ENCODE data around the gene RTN4RL1.
A peak's percentile ranks its signal among the peaks of the same experiment; 100 is the strongest.

RTN4RL1 gene

GRCh38 chr17:2035541-2036488 lies 10.7 kb upstream of the RTN4RL1 start:
- H3K9ac ChIP-seq (ENCODE audit: low read length) = no peak overlapping the region
- peaks cover 5% of the 10 kb centered on the region for H3K4me1 ChIP-seq (ENCODE audit: control insufficient read depth, insufficient read depth, low read length)
- H3K9me3 ChIP-seq (ENCODE audit: control insufficient read depth, low read length) = no peaks in the 10 kb centered on the region
- peaks cover 4% of the 10 kb centered on the region for H3K36me3 ChIP-seq (ENCODE audit: control insufficient read depth, insufficient read depth, low read length)
- no peaks in the 10 kb centered on the region for H3K27me3 ChIP-seq (ENCODE audit: control insufficient read depth, insufficient read depth, low read length)
- H3K4me3 ChIP-seq (ENCODE audit: low read length) = no peak overlapping the region

DNA sequence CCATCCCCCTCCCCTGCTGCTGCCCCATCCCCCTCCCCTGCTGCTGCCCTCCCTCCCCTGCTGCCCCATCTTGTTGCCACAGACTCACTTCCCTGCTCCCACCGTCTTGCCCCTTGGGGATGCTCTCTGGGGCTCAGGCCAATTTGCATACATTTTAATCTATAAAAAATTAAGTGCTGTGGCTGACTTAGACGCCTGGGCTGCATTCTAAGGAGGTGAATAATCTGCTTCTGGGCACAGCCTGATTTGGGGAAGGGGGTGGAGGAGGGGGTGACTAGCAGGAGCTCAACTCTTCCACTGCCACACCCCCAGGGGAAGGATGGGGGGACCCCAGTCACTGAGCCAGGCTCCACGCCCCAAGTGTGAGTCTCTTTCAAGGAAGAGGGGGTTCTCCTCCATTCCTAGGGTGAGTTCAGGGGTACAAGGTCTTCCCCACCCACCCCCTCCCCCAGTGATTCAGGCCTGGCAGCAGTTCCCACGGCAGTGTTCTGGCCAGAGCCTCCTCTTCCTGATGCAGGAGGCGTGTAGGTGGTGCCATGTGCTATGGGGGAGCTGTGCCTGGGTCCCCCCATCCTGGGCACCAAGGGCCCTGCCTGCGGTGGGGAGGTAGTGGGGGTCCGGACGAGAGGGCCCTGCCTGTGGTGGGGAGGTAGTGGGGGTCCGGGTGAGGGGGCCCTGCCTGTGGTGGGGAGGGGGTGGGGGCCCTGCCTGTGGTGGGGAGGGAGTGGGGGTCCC lies 9.8 kb upstream of the RTN4RL1 start:
- H3K4me3 ChIP-seq (ENCODE audit: low read length) = no peak overlapping the region
- peaks cover 7% of the 10 kb centered on the region for H3K4me1 ChIP-seq (ENCODE audit: control insufficient read depth, insufficient read depth, low read length)
- no peaks in the 10 kb centered on the region for H3K9me3 ChIP-seq (ENCODE audit: control insufficient read depth, low read length)
- no peak overlapping the region for H3K9ac ChIP-seq (ENCODE audit: low read length)
- peaks cover 4% of the 10 kb centered on the region for H3K36me3 ChIP-seq (ENCODE audit: control insufficient read depth, insufficient read depth, low read length)
- H3K27me3 ChIP-seq (ENCODE audit: control insufficient read depth, insufficient read depth, low read length) = no peaks in the 10 kb centered on the region

DNA sequence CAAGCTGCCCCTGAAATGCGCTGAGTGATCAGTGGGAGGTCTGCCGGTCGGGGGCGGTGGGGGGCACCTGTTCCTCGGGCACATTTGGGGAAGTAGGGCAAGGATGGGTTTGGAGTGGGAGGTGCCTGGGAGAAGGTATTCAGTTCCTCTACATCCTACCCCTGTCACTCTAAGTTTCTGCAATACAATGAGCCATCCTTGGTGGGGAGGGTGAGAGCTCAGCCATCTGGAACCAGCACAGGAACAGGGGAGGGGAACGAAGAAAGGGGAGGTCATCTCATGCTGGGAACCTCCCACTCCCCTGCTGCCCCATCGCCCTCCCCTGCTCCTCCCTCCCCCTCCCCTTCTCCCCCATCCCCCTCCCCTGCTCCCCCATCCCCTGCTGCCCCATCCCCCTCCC lies 9.0 kb upstream of the RTN4RL1 start:
- Histone ChIP-seq H3K9me3 (ENCODE audit: control insufficient read depth, low read length) (no peaks in the 10 kb centered on the region), H3K36me3 (ENCODE audit: control insufficient read depth, insufficient read depth, low read length) (peaks cover 4% of the 10 kb centered on the region), H3K9ac (ENCODE audit: low read length) (no peak overlapping the region)

GRCh38 chr17:2033153-2033552 lies 8.0 kb upstream of the RTN4RL1 start:
- Histone ChIP-seq H3K27me3 (ENCODE audit: control insufficient read depth, insufficient read depth, low read length) (peaks cover 10% of the 10 kb centered on the region), H3K4me3 (ENCODE audit: low read length) (no peak overlapping the region), H3K36me3 (ENCODE audit: control insufficient read depth, insufficient read depth, low read length) (peaks cover 4% of the 10 kb centered on the region), H3K9me3 (ENCODE audit: control insufficient read depth, low read length) (no peaks in the 10 kb centered on the region), H3K4me1 (ENCODE audit: control insufficient read depth, insufficient read depth, low read length) (peaks cover 11% of the 10 kb centered on the region), H3K9ac (ENCODE audit: low read length) (no peak overlapping the region)

More for the DNA sequence above, 9.0 kb upstream of the RTN4RL1 start:
- no peak overlapping the region for H3K4me3 ChIP-seq (ENCODE audit: low read length)
- peaks cover 11% of the 10 kb centered on the region for H3K4me1 ChIP-seq (ENCODE audit: control insufficient read depth, insufficient read depth, low read length)
- H3K27me3 ChIP-seq (ENCODE audit: control insufficient read depth, insufficient read depth, low read length) = no peaks in the 10 kb centered on the region

DNA sequence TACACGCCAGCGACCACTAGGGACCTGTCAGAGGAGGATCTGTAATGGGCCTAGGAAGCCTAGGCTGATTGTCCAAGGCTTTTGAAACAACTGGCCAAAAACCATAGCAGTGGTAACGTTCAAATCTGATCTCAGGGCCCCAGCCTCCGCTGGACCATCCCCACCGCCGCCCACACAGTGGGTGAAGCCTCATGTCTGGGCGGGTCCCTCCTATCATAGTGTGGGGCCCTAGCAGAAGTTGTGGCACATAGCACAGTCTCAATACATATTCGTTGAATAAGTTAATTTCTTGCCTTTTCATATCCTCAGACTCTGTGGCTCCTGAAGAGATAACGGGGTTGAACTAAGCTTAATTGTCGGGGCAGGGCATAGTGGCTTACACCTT lies 5.6 kb upstream of the RTN4RL1 start:
- H3K9ac ChIP-seq (ENCODE audit: low read length) = peak overlapping the region; percentile 63

DNA sequence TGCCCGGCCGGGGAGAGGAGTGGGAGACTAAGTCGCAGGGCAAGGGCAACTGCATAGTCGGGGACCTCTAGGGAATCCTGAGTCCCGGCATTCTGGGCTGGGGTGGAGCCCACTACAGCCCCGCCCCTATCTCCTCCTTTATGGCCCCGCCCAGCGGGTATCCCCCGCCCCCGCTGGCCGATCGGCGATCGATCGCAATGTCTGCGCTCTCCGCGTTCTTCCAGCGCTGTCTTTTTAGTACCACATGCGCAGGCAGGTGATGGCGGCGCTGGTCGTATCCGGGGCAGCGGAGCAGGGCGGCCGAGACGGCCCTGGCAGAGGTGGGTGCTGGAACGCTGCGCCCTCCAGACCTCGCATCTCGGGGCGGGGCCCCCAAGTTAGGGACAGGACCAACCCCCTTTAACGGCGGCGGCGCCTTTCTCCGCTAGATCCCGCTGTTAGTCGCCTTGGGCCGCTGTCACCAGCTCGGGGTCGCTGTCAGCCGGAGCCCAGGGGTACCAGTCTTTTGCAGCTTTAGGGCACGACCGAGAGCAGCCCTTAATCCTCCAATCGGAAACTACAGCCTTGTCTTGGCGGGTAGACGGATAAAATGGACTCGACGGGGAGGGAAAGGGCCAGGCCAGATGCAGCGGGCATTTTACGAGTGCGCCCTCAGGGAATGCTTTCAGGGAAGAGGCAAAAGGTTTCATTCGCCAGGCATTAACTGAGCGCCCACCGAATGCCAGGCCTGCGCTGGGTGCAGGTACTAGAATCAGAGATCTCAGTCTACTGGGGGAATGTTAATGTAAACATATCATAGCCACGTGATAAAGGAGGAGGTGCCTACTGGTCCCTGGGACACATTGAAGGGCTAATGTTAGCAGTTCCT lies 5.0 kb upstream of the RTN4RL1 start, which contains the start of gene DPH1:
Gene DPH1 (plus strand): TSS at position 243 of the 868 bp plus-strand sequence. CDS start 17 bp downstream, at position 260.
- peaks cover 32% of the 10 kb centered on the region for H3K27me3 ChIP-seq (ENCODE audit: control insufficient read depth, insufficient read depth, low read length)
- peaks cover 21% of the 10 kb centered on the region for H3K4me1 ChIP-seq (ENCODE audit: control insufficient read depth, insufficient read depth, low read length)
- no peaks in the 10 kb centered on the region for H3K9me3 ChIP-seq (ENCODE audit: control insufficient read depth, low read length)
- H3K9ac ChIP-seq (ENCODE audit: low read length) = peak within 1 kb of the TSS; percentile 63
- peak within 1 kb of the TSS; percentile 76 for H3K4me3 ChIP-seq (ENCODE audit: low read length)
- H3K36me3 ChIP-seq (ENCODE audit: control insufficient read depth, insufficient read depth, low read length) = no peaks in the 10 kb centered on the region

More for the DNA sequence above, 5.6 kb upstream of the RTN4RL1 start:
- H3K36me3 ChIP-seq (ENCODE audit: control insufficient read depth, insufficient read depth, low read length) = no peaks in the 10 kb centered on the region
- H3K4me1 ChIP-seq (ENCODE audit: control insufficient read depth, insufficient read depth, low read length) = peaks cover 16% of the 10 kb centered on the region
- peaks cover 26% of the 10 kb centered on the region for H3K27me3 ChIP-seq (ENCODE audit: control insufficient read depth, insufficient read depth, low read length)
- no peaks in the 10 kb centered on the region for H3K9me3 ChIP-seq (ENCODE audit: control insufficient read depth, low read length)
- peak overlapping the region; percentile 76 for H3K4me3 ChIP-seq (ENCODE audit: low read length)

GRCh38 chr17:2028737-2029136 lies 3.6 kb upstream of the RTN4RL1 start:
- Histone ChIP-seq H3K9ac (ENCODE audit: low read length) (no peak overlapping the region), H3K4me1 (ENCODE audit: control insufficient read depth, insufficient read depth, low read length) (peaks cover 29% of the 10 kb centered on the region), H3K9me3 (ENCODE audit: control insufficient read depth, low read length) (no peaks in the 10 kb centered on the region), H3K36me3 (ENCODE audit: control insufficient read depth, insufficient read depth, low read length) (no peaks in the 10 kb centered on the region), H3K27me3 (ENCODE audit: control insufficient read depth, insufficient read depth, low read length) (peaks cover 46% of the 10 kb centered on the region), H3K4me3 (ENCODE audit: low read length) (no peak overlapping the region)

DNA sequence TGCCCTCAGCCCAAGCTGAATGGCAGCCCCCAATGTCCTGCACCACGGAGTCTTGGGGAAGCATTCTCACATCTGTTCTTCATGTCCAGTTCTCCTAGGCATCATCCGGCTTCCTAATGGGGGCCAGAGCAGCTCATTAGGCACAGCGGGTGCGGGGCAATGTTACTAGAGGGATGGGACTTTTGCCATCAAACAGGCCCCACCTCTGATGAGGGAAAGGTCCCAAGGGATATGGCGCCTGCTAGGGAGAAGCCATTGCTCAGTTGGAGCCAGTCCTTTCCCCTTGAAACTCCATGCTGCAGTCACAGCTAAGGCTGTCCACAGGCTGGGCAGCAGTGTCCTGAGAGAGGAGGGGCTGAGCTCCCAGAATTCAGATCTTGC lies 3.1 kb upstream of the RTN4RL1 start:
- H3K9me3 ChIP-seq (ENCODE audit: control insufficient read depth, low read length) = no peaks in the 10 kb centered on the region
- H3K36me3 ChIP-seq (ENCODE audit: control insufficient read depth, insufficient read depth, low read length) = no peaks in the 10 kb centered on the region
- peaks cover 48% of the 10 kb centered on the region for H3K27me3 ChIP-seq (ENCODE audit: control insufficient read depth, insufficient read depth, low read length)
- H3K9ac ChIP-seq (ENCODE audit: low read length) = no peak overlapping the region
- no peak overlapping the region for H3K4me3 ChIP-seq (ENCODE audit: low read length)
- peaks cover 29% of the 10 kb centered on the region for H3K4me1 ChIP-seq (ENCODE audit: control insufficient read depth, insufficient read depth, low read length)

DNA sequence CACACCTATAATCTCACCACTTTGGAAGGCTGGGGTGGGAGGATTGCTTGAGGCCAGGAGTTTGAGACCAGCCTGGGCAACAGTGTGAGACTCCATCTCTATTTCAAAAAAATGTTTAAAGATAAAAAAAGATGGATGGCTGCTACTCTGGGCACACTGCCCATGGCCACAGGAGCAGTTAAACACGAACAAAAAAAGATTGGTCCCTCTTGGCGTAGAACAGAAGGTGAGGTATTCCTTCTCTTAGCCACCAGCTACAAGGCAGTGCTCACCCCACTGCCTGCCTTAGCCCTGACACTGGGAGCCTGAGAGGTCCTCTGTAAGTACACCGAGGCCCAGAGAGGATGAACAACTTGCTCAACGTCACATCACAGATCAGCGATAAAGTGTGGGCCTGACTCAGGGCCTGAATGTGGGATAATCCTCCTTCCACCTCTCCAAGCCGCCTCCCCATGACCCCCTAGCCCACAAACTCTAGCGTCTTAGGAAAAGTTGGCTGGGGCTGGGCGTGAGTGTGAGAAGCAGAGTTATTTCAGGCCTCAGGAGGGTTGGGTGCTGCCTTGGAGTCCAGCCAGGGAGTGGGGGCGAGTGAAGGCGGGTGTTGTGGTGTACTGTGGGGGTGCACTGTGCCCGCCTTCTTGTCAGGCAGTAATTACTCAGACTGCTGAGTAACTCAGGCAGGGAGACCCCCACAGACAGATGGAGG lies 2.5 kb upstream of the RTN4RL1 start:
- no peaks in the 10 kb centered on the region for H3K36me3 ChIP-seq (ENCODE audit: control insufficient read depth, insufficient read depth, low read length)
- H3K27me3 ChIP-seq (ENCODE audit: control insufficient read depth, insufficient read depth, low read length) = peaks cover 54% of the 10 kb centered on the region
- no peak overlapping the region for H3K4me3 ChIP-seq (ENCODE audit: low read length)
- H3K9me3 ChIP-seq (ENCODE audit: control insufficient read depth, low read length) = no peaks in the 10 kb centered on the region
- H3K9ac ChIP-seq (ENCODE audit: low read length) = no peak overlapping the region
- H3K4me1 ChIP-seq (ENCODE audit: control insufficient read depth, insufficient read depth, low read length) = peaks cover 29% of the 10 kb centered on the region

GRCh38 chr17:2025622-2026309 lies 632 bp upstream of the RTN4RL1 start:
- Histone ChIP-seq H3K4me1 (ENCODE audit: control insufficient read depth, insufficient read depth, low read length) (peaks cover 24% of the 10 kb centered on the region), H3K36me3 (ENCODE audit: control insufficient read depth, insufficient read depth, low read length) (no peaks in the 10 kb centered on the region), H3K4me3 (ENCODE audit: low read length) (peak overlapping the region; percentile 14), H3K27me3 (ENCODE audit: control insufficient read depth, insufficient read depth, low read length) (peaks cover 58% of the 10 kb centered on the region), H3K9ac (ENCODE audit: low read length) (no peak overlapping the region), H3K9me3 (ENCODE audit: control insufficient read depth, low read length) (no peaks in the 10 kb centered on the region)

Measured in mucosa of stomach (tissue), 1 donor.